A549 (cell line): Measurements from ENCODE around the gene ARF1. TPM values are rescaled to one million over a fixed set of nuclear protein-coding genes. Genes with fewer than 3 reads are reported as not detected.

ENCODE experiments used
- ATAC-seq, 2 experiments: fragments of 200-7000 bp in 1 of 2; fragments of >200 bp in 1 of 2; cut with Nextera tagmentation in 1 of 2; cut with Tn5 transposase in 1 of 2; 3 replicates each; pipeline versions ENCODE4 v1.8.0 to v1.9.1; 2018 to 2020; ENCODE audit warnings: mild to moderate bottlenecking in 1 of 2, moderate library complexity in 1 of 2
- CTCF ChIA-PET: fragments of 300-600 bp; sonication (Branson Sonifier 250); formaldehyde crosslinking; extraction: SDS; loops from one replicate; lab custom pipeline; 2021; ENCODE audit warnings: antibody characterized with exemption, inconsistent platforms; lab: Yijun Ruan, JAX
- POLR2A ChIA-PET: fragments of 350-600 bp; formaldehyde crosslinking; extraction: SDS; loops from one replicate; lab custom pipeline; 2021; ENCODE audit warnings: antibody characterized with exemption, inconsistent platforms; lab: Yijun Ruan, JAX
- DNase-seq, 2 experiments: peaks; one replicate each; pipeline versions ENCODE4 v3.0.0 to v3.0.0-alpha.2; 2011 to 2016; ENCODE audit warnings: low read depth in 1 of 2, low spot score in 1 of 2
- FAIRE-seq: peaks from 2 replicates; lab custom pipeline; 2011; peaks lifted over from hg19 to GRCh38; lab: Jason Lieb, UNC
- H3K27ac ChIP-seq, 2 experiments: fragments of >200 bp; sonication (Bioruptor Twin); formaldehyde crosslinking; 3 replicates each; pipeline ENCODE4 v1.5.1; 2016 to 2017
- H3K4me1 ChIP-seq: fragments of >200 bp; sonication (Bioruptor Twin); formaldehyde crosslinking; 3 replicates; pipeline ENCODE4 v1.6.1; 2016
- H3K4me2 ChIP-seq: fragments of >200 bp; sonication (Bioruptor Twin); formaldehyde crosslinking; 3 replicates; pipeline ENCODE4 v1.6.1; 2016
- H3K4me3 ChIP-seq: fragments of >200 bp; sonication (Bioruptor Twin); formaldehyde crosslinking; 3 replicates; pipeline ENCODE4 v1.5.1; 2016
- H3K9me3 ChIP-seq: fragments of >200 bp; sonication (Bioruptor Twin); formaldehyde crosslinking; 3 replicates; pipeline ENCODE4 v1.6.1; 2016
- BHLHE40 ChIP-seq: IDR thresholded peaks from 2 replicates; pipeline ENCODE4 v1.6.1; 2012; ENCODE audit warnings: low read depth, low read length, inconsistent platforms
- CBX8 ChIP-seq: fragments of 200-600 bp; sonication (generic); IDR thresholded peaks from 2 replicates; pipeline ENCODE4 v1.6.1; 2016
- CEBPB ChIP-seq, 2 experiments: fragments of >200 bp in 1 of 2; sonication (Bioruptor Twin) in 1 of 2; formaldehyde crosslinking in 1 of 2; IDR thresholded peaks; 2 replicates each; pipeline ENCODE4 v1.6.1; 2012 to 2016
- CHD2 ChIP-seq: fragments of 150-350 bp; IDR thresholded peaks from 2 replicates; pipeline ENCODE4 v1.6.1; 2014; ENCODE audit warnings: low read length; ENCODE audit not compliant: partially characterized antibody
- EHF ChIP-seq: fragments of 250-450 bp; sonication (Bioruptor Pico); IDR thresholded peaks from 2 replicates; pipeline ENCODE4 v1.5.0; 2020; ENCODE audit warnings: mild to moderate bottlenecking
- EP300 ChIP-seq, 2 experiments: fragments of >200 bp; sonication (Bioruptor Twin); formaldehyde crosslinking; IDR thresholded peaks; 2 replicates in 1 of 2; 3 replicates in 1 of 2; pipeline ENCODE4 v1.6.1; 2016 to 2017
- HDAC2 ChIP-seq: fragments of 200-600 bp; sonication (generic); IDR thresholded peaks from 2 replicates; pipeline ENCODE4 v1.6.1; 2016
- HEYL ChIP-seq: fragments of 250-450 bp; sonication (Bioruptor Pico); IDR thresholded peaks from 2 replicates; pipeline ENCODE4 v1.8.0; 2021; ENCODE audit warnings: mild to moderate bottlenecking, moderate library complexity
- HOXA7 ChIP-seq: fragments of 250-450 bp; sonication (Bioruptor Pico); IDR thresholded peaks from 2 replicates; pipeline ENCODE4 v1.5.0; 2020; ENCODE audit warnings: mild to moderate bottlenecking, moderate library complexity
- HOXB5 ChIP-seq: fragments of 250-450 bp; sonication (Bioruptor Pico); IDR thresholded peaks from 2 replicates; pipeline ENCODE4 v1.5.0; 2020; ENCODE audit warnings: mild to moderate bottlenecking, moderate library complexity
- KDM1A ChIP-seq: fragments of 200-600 bp; sonication (generic); IDR thresholded peaks from 2 replicates; pipeline ENCODE4 v1.6.1; 2016; ENCODE audit warnings: low read depth, mild to moderate bottlenecking
- MAZ ChIP-seq: fragments of 150-350 bp; IDR thresholded peaks from 2 replicates; pipeline ENCODE4 v1.6.1; 2014; ENCODE audit warnings: antibody characterized with exemption, low read depth, low read length, borderline replicate concordance
- MYC ChIP-seq: IDR thresholded peaks from 2 replicates; pipeline ENCODE4 v1.6.1; 2012; ENCODE audit warnings: mild to moderate bottlenecking, inconsistent platforms, low read length, improper control_type of control experiment, borderline replicate concordance
- NPAS2 ChIP-seq: fragments of 250-450 bp; sonication (Bioruptor Pico); IDR thresholded peaks from 2 replicates; pipeline ENCODE4 v1.8.0; 2022; ENCODE audit warnings: mild to moderate bottlenecking, moderate library complexity, borderline replicate concordance
- POLR2A ChIP-seq: IDR thresholded peaks from 2 replicates; pipeline ENCODE4 v1.6.1; 2012; ENCODE audit warnings: mild to moderate bottlenecking, low read length
- RAD21 ChIP-seq, 2 experiments: fragments of >200 bp in 1 of 2; sonication (Bioruptor Twin) in 1 of 2; formaldehyde crosslinking in 1 of 2; IDR thresholded peaks in 1 of 2; conservative IDR thresholded peaks in 1 of 2; 2 replicates in 1 of 2; 3 replicates in 1 of 2; pipeline ENCODE4 v1.6.1; 2012 to 2018; ENCODE audit warnings: inconsistent platforms in 1 of 2
- RARB ChIP-seq: fragments of 250-450 bp; sonication (Bioruptor Pico); IDR thresholded peaks from 2 replicates; pipeline ENCODE4 v1.8.0; 2021; ENCODE audit warnings: mild to moderate bottlenecking, moderate library complexity
- RCOR1 ChIP-seq: fragments of 150-350 bp; IDR thresholded peaks from 2 replicates; pipeline ENCODE4 v1.6.1; 2014; ENCODE audit warnings: antibody characterized with exemption, low read length, low read depth
- RFX5 ChIP-seq: fragments of 450-650 bp; IDR thresholded peaks from 2 replicates; pipeline ENCODE4 v1.7.1; 2014; ENCODE audit warnings: antibody characterized with exemption, mild to moderate bottlenecking, moderate library complexity
- SMC3 ChIP-seq: fragments of >200 bp; sonication (Bioruptor Twin); formaldehyde crosslinking; IDR thresholded peaks from 3 replicates; pipeline ENCODE4 v1.6.1; 2018; ENCODE audit warnings: inconsistent platforms
- SREBF2 ChIP-seq: fragments of 450-650 bp; IDR thresholded peaks from 2 replicates; pipeline ENCODE4 v1.6.1; 2014; ENCODE audit warnings: mild to moderate bottlenecking, moderate library complexity
- ZNF302 ChIP-seq: fragments of 250-450 bp; sonication (Bioruptor Pico); IDR thresholded peaks from 2 replicates; pipeline ENCODE4 v1.9.0; 2021; ENCODE audit warnings: inconsistent platforms, mild to moderate bottlenecking, moderate library complexity
- ZSCAN20 ChIP-seq: fragments of 250-450 bp; sonication (Bioruptor Pico); IDR thresholded peaks from 2 replicates; pipeline ENCODE4 v1.8.0; 2022; ENCODE audit warnings: mild to moderate bottlenecking, moderate library complexity
- whole genome bisulfite sequencing: methylation state at CpG from one replicate; pipeline ENCODE4 v1.1.6; 2017; ENCODE audit errors: missing lambda C conversion rate; 5-methylcytosine and 5-hydroxymethylcytosine counted together
- polyA plus RNA-seq, 4 experiments: library from polyadenylated mRNA; depleted of rRNA in 3 of 4; stranded (reverse); fragments of >200 nt; fragmentation: RNase III in 1 of 4; extraction: RNeasy Plus Mini Kit Qiagen cat#74134 plus additional on column Dnase treatment in 1 of 4; gene quantifications; 2 replicates in 3 of 4; 3 replicates in 1 of 4; pipeline ENCODE4 v1.2.3, GENCODE V29; 2011 to 2017
- TF ChIP-seq, protein P1 (sequence below): fragments of >200 bp; sonication (Bioruptor Twin); formaldehyde crosslinking; IDR thresholded peaks from 3 replicates; pipeline ENCODE4 v1.6.1; 2016
- TF ChIP-seq, protein P2 (sequence below): fragments of 250-450 bp; sonication (Bioruptor Pico); IDR thresholded peaks from 2 replicates; pipeline ENCODE4 v1.5.0; 2021; ENCODE audit warnings: mild to moderate bottlenecking, moderate library complexity, borderline replicate concordance
- TF ChIP-seq, protein P3 (sequence below): IDR thresholded peaks from 2 replicates; pipeline ENCODE4 v1.6.1; 2012
- TF ChIP-seq, protein P4 (sequence below): fragments of >200 bp; sonication (Bioruptor Twin); formaldehyde crosslinking; IDR thresholded peaks from 3 replicates; pipeline ENCODE4 v1.5.1; 2016
- TF ChIP-seq, protein P5 (sequence below): fragments of 250-450 bp; sonication (Bioruptor Pico); IDR thresholded peaks from 2 replicates; pipeline ENCODE4 v1.5.0; 2020; ENCODE audit warnings: low read depth, mild to moderate bottlenecking, moderate library complexity
- TF ChIP-seq, protein P6 (sequence below): fragments of >200 bp; sonication (Bioruptor Twin); formaldehyde crosslinking; IDR thresholded peaks from 2 replicates; pipeline ENCODE4 v1.6.1; 2016

ARF1 gene
- polyA plus RNA-seq, 2 of the 4 experiments (the other 2 are of a cell fraction), result 297 to 376 TPM

DNA sequence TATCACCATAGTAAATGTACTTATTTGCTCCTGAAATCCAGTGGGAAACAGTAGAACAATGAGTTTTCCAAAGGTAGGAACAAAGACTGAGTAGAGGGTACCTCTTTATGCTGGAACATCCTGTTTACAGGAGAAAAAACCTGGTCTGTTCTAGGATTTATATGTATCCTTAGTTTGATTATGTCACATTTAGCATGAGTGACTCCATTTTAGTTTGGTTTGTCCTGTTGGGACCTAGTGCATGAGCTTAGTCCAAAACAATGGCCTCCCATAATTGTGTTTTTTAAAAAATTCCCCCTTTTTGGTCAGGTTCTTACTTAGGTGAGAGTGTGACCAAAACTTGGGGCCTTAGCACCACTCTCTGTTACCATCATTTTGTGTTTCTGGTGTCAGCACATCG, 30.1 kb downstream of the ARF1 start:
- Histone ChIP-seq H3K27ac (no peak overlapping the region), H3K9me3 (peaks cover 5% of the 10 kb centered on the region; the same call in 2 of the 3 replicates)
- ATAC-seq, result no peak
- no peak for TF ChIP-seq BHLHE40
- TF ChIP-seq KDM1A, result no peak
- TF ChIP-seq NPAS2, result no peak
- TF ChIP-seq CBX8, result no peak
- no peak for TF ChIP-seq HDAC2
- no peak for TF ChIP-seq SREBF2
- no peak for TF ChIP-seq SMC3
- no peak for TF ChIP-seq HOXB5 (CRISPR knock-in tag)
- TF ChIP-seq MAZ, result no peak
- TF ChIP-seq HOXA7 (CRISPR knock-in tag), result no peak
- TF ChIP-seq, protein P1, sequence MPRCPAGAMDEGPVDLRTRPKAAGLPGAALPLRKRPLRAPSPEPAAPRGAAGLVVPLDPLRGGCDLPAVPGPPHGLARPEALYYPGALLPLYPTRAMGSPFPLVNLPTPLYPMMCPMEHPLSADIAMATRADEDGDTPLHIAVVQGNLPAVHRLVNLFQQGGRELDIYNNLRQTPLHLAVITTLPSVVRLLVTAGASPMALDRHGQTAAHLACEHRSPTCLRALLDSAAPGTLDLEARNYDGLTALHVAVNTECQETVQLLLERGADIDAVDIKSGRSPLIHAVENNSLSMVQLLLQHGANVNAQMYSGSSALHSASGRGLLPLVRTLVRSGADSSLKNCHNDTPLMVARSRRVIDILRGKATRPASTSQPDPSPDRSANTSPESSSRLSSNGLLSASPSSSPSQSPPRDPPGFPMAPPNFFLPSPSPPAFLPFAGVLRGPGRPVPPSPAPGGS, result no peak
- TF ChIP-seq CEBPB (IDR thresholded peaks at IDR 0.05), result no peak
- TF ChIP-seq, protein P2, sequence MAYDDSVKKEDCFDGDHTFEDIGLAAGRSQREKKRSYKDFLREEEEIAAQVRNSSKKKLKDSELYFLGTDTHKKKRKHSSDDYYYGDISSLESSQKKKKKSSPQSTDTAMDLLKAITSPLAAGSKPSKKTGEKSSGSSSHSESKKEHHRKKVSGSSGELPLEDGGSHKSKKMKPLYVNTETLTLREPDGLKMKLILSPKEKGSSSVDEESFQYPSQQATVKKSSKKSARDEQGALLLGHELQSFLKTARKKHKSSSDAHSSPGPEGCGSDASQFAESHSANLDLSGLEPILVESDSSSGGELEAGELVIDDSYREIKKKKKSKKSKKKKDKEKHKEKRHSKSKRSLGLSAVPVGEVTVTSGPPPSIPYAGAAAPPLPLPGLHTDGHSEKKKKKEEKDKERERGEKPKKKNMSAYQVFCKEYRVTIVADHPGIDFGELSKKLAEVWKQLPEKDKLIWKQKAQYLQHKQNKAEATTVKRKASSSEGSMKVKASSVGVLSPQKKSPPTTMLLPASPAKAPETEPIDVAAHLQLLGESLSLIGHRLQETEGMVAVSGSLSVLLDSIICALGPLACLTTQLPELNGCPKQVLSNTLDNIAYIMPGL, result no peak
- no peak for TF ChIP-seq EP300 (IDR thresholded peaks at IDR 0.05)
- TF ChIP-seq RCOR1, result no peak
- no peak for TF ChIP-seq CHD2
- no peak for TF ChIP-seq HEYL
- no peak for TF ChIP-seq ZSCAN20
- TF ChIP-seq, all 56 proteins: peak for 0
- DNase-seq (no peak), FAIRE-seq (no peak)
- Histone ChIP-seq H3K4me2 (no peak overlapping the region), H3K4me3 (no peak overlapping the region), H3K4me1 (peaks cover 12% of the 10 kb centered on the region; the same call in 2 of the 3 replicates)
- ChIA-PET CTCF (interaction anchor here (5.3 kb wide), 1 partner anchor 17 kb away, joined by 28 read pairs; no protein-coding TSS in a partner anchor), POLR2A (interaction anchor here (1.2 kb wide), 1 partner anchor 53 kb away, joined by 3 read pairs; the partner anchor contains the start of gene IBA57)
- 19% methylated on average over 1 of the region's 1 CpG for WGBS

DNA sequence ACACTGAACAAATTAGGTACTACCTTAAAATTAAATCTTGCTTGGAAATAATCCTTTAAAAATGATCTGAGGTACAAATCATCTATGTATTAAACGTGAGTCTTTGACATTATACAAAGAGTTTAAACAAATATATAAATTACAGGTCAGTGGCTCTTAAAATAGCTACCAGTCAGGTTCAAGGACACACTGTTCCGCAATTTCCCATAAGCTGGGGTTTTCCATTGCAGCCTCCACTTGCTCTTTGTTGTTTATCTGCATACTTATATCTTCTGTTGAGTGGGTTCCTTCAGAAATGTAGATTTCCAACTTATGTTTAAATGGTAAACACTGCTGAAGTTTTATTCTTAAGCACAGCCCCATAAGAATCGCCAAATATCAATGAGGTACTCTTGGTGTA, 32.3 kb downstream of the ARF1 start:
- CTCF ChIA-PET, result interaction anchor here (1.7 to 5.3 kb wide), 2 partner anchors 15 to 115 kb away, joined by 4 to 28 read pairs; no protein-coding TSS in a partner anchor
- TF ChIP-seq NPAS2 (no peak), RFX5 (no peak), MYC (no peak), ZNF302 (CRISPR knock-in tag) (no peak), EHF (CRISPR knock-in tag) (no peak), POLR2A (no peak), RARB (CRISPR knock-in tag) (no peak), RAD21 (conservative IDR thresholded peaks at IDR 0.05 in 1 of 2, IDR thresholded peaks at IDR 0.05 in 1 of 2) (no peak), CHD2 (no peak), HEYL (no peak)
- TF ChIP-seq, protein P3, sequence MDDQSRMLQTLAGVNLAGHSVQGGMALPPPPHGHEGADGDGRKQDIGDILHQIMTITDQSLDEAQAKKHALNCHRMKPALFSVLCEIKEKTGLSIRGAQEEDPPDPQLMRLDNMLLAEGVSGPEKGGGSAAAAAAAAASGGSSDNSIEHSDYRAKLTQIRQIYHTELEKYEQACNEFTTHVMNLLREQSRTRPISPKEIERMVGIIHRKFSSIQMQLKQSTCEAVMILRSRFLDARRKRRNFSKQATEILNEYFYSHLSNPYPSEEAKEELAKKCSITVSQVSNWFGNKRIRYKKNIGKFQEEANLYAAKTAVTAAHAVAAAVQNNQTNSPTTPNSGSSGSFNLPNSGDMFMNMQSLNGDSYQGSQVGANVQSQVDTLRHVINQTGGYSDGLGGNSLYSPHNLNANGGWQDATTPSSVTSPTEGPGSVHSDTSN, result no peak
- TF ChIP-seq, protein P4, sequence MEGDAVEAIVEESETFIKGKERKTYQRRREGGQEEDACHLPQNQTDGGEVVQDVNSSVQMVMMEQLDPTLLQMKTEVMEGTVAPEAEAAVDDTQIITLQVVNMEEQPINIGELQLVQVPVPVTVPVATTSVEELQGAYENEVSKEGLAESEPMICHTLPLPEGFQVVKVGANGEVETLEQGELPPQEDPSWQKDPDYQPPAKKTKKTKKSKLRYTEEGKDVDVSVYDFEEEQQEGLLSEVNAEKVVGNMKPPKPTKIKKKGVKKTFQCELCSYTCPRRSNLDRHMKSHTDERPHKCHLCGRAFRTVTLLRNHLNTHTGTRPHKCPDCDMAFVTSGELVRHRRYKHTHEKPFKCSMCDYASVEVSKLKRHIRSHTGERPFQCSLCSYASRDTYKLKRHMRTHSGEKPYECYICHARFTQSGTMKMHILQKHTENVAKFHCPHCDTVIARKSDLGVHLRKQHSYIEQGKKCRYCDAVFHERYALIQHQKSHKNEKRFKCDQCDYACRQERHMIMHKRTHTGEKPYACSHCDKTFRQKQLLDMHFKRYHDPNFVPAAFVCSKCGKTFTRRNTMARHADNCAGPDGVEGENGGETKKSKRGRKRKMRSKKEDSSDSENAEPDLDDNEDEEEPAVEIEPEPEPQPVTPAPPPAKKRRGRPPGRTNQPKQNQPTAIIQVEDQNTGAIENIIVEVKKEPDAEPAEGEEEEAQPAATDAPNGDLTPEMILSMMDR, result no peak
- TF ChIP-seq, protein P1, result no peak
- TF ChIP-seq, protein P5, sequence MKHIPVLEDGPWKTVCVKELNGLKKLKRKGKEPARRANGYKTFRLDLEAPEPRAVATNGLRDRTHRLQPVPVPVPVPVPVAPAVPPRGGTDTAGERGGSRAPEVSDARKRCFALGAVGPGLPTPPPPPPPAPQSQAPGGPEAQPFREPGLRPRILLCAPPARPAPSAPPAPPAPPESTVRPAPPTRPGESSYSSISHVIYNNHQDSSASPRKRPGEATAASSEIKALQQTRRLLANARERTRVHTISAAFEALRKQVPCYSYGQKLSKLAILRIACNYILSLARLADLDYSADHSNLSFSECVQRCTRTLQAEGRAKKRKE (CRISPR knock-in tag), result no peak
- TF ChIP-seq, protein P6, sequence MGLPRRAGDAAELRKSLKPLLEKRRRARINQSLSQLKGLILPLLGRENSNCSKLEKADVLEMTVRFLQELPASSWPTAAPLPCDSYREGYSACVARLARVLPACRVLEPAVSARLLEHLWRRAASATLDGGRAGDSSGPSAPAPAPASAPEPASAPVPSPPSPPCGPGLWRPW, result no peak
- DNase-seq (no peak), FAIRE-seq (no peak), ATAC-seq (no peak)
- peaks cover 5% of the 10 kb centered on the region; the same call in 2 of the 3 replicates for H3K4me1 ChIP-seq
- H3K4me2 ChIP-seq, result no peak overlapping the region
- H3K9me3 ChIP-seq, result peaks cover 19% of the 10 kb centered on the region
- H3K27ac ChIP-seq, result no peak overlapping the region
- WGBS, result 33% methylated on average over 3 of the region's 3 CpGs
- POLR2A ChIA-PET, result no interaction called here
- no peak overlapping the region for H3K4me3 ChIP-seq
